AG08396 (cell line): Measurements from ENCODE around the gene TOMM70.
A peak's percentile ranks its signal among the peaks of the same experiment; 100 is the strongest.
"Not testable (repeated sequence)": the region's sequence is repeated elsewhere in the genome, so short reads cannot be mapped to it uniquely, and the experiment has no call there.

ENCODE experiments used
- DNase-seq: peaks from one replicate; pipeline ENCODE4 v3.0.0; 2012; ENCODE audit warnings: low spot score, mixed read lengths

Gene TOMM70

DNA sequence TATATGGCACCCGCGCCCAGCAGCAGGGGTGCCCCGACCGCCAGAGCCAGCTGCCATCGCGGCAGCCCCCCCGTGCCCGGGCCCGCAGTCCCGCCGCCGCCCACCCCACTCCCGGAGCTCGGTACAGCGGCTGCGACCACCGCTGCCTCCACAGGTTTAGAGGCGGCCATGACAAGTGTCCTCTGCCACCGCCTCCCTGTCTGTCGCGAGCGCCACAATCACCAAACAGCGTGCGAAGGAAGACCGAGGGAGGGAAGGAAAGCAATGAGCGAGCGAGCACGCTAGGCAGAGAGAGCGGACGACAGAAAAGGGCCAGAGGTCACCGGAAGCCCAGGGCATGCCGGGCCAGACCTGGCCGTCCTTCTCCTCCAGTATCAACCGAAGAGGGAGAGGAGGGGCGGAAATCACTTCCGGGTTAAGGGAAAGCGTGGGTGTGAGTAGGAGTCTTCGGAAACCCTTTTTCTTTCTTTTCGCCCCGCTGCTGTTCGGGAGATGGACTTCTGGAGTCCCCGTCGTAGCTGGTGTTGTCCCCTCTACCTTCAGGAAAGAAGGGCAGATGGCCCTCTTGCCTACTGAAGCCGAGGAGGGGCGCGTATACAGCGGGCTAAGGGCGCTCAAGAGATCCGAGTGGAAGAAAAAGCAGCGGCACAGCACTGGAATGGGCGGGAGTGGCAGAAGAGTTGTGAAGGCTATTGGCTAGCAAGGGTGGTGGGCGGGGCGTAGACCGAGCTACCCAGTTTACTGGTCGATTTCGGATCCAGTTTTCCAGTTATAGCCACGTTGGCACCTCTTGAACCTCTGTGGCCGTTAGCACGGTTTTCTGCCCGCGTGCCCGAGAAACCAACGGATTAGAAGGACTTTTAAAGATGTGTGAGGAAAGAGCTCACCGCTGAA lies at the start of gene TOMM70, which contains the start of gene LNP1:
TSS of gene TOMM70 (minus strand) at position 310 of the 894 bp plus-strand sequence. CDS start at position 170, 140 bp downstream.
TSS of gene LNP1 (plus strand) at position 760 of the 894 bp plus-strand sequence. CDS start 28,191 bp downstream, outside the sequence.
- DNase-seq: peak; percentile 89

DNA sequence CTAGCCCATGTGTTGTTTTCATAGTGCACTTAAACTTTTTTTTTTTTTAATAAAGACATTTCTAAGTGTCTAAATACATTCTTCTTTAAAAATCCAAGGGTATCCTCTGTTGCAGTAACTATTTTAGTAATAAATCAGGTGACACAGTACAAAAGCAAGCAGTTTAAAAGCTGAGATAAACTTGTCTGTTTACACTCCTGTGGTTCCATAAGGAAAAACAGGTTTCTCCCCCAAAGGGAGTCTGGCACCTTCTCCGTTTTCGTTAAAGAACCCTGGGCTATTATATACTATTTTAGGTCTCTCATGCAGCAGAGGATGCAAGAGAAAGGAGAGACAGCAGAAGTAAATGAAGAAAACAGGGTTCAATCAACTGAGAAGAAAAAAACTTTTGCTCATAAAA lies 48.3 kb upstream of the TOMM70 start:
- DNase-seq: no peak

DNA sequence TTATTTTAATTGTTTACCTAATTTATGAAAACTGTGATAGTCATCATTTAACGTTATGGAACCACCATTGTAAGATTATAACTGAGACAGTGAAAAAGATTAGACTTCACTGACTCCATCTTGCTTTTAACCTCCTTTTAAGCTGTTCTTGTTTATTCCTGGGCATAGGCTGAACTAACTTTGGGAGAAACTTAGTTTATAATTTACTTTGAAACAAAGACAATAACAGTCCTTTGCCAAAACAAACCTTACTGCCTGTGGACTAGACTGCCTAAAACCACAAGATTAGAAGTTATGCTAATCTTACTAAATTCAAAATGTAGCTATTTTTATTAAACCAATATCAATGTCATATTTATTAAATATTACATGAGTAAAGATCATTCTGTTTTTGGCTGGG lies 47.2 kb upstream of the TOMM70 start:
- DNase-seq: no peak

DNA sequence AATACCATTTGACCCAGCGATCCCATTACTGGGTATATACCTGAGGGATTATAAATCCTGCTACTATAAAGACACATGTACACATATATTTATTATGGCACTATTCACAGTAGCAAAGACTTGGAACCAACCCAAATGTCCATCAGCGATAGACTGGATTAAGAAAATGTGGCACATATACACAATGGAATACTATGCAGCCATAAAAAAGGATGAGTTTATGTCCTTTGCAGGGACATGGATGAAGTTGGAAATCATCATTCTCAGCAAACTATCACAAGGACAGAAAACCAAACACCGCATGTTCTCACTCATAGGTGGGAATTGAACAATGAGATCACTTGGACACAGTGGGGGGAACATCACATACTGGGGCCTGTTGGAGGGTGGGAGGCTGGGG lies 46.2 kb upstream of the TOMM70 start:
- DNase-seq: not testable (repeated sequence)

DNA sequence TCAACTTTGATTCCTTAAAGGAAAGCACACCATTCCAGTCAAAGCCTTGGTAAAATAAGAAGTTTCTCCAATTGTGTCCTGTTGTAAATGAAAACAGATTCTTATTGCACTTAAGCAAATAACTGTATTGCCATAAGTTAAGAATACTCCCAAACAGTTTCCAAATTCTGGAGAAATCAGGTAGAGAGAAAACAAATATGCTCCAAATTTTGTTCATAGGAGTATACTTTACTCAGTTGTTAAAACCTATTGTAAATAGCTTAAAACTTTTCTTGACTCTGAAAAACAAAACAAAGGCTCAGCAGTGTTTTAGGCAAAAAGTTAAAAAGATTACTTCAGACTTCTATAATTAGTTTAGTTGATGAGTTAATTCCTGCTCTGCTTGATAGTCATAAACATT lies 42.8 kb upstream of the TOMM70 start:
- no peak for DNase-seq

DNA sequence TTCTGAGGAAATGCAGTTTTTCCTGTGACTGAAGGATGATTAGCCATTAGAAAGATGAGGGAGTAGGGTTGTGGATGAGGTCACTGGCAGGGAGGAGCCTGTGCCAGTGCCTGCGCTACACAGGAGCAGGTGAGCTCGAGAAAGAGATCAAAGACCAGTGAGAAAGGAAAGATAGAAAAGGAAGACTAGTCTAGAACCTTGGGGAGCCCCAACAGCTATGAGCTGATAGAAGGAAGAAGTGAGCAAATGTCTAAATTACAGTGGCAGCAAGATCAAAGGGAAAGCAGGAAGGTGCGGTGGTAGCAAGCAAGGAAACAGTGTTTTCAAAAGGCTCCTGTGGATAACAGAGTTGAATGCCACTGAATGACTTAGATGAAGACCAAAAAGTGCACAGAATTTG lies 40.0 kb upstream of the TOMM70 start:
- DNase-seq: no peak

DNA sequence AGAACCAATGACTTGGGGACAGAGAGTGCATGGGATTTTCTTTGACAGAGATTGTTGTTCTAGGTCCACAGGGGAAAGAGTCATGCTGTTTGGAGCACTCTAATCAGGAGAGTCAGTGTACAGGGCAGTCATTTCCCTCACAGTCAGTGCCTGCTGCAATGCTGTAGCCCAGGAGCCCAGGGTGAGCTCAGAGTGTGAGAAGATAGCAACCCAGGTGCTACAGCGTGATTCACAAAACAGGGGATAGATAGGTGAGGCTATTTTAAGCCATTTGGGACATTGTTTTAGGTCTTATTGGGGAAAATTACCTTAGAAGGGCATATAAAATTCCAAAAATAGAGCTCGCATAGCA lies 37.7 kb upstream of the TOMM70 start:
- no peak for DNase-seq

DNA sequence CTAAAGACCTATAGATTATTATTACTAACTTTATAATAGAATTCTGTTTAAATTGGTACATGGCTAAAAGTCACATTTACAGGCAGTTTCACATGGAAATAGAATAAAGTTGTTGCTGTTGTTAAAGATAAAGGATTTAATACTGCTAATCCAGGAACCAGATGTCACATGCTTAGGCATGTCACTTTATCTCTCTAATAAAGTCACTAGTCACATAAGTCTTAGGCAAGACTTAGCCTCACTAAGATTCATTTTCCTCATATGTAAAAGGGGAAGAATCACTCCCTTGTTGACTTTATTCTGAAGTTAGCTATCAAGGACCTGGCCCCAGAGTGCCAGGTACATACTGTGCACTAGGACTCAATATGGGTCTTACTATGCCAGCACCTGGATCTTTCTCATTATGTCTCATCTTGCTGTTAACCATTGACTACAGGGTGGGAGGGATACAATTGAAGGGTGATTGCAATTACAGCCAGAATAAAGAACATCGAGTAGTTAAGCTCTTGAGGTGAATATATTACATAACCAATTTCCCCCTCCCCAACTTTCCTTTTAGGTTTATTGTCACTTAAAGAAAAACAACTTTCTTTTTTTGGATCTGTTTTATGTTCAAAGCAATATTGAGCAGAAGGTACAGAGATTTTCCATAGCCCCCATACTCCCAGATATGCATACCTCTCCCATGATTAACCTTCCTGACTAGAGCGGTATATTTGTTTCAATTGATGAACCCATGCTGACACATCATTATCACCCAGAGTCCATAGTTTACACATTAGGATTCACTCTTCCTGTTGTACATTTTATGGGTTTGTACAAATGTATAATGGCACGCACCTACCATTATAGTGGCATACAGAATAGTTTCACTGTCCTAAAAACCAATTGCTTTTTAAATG lies 37.1 kb upstream of the TOMM70 start:
- no peak for DNase-seq

DNA sequence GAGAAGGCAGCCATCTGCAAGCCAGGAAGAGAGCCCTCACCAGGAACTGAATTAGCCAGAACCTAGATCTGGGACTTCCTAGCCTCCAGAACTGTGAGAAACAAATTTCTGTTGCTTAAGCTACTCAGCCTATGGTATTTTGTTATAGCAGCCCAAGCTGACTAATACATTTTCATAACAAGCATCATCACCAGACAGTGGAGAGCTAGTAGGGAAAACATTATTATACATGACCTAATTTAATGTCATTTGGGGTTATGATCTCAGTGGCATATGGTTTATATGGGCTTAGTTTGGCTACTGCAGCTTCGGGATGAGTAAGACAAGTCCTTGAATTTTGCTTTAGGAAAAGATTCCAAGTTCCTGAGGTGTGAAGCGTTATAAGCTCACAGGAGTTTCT lies 36.1 kb upstream of the TOMM70 start:
- DNase-seq: no peak

DNA sequence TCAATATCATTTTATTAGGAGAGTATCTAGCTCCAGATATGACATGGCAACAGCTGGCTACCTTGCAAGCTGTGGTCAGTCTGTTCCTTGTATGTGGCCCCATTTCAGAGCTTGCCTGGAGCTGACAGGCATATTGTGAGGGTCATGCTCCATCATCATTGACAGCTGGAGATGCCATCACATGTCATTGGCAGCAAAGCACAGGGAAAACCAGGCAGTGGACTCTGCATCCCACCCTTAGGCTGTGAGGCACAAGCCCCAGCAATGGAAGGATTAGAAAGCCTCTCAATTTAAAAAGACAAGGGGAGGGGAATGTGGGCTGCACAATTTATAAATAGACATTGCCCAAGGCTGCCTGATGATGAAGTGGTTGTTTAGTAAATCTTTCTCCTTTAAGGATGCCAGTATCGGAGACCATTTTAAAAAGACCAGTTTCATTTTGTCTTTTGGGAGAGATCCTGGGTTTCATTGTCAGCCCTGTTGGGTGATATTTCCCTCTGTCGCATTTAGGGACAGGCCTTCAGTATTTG lies 28.4 kb upstream of the TOMM70 start:
- no peak for DNase-seq

DNA sequence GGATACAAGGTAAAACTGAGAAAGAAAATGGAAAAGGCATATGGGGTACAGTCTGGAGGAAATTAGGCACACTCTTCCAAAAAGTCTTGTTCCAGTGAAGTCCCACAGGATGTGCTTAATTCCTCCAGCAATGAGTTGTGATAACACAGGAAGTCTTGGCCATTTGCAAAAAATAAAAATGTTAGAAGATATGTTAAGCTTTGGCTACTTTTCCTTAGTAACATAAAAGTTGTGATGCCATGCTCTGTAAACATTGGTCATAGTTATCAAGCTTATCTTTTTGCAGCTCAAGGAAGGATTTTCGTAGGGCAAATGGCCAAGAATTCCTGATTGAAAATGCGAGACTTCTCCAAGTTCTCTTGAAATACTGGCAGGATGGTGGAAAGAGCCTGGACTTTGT lies 26.8 kb upstream of the TOMM70 start:
- no peak for DNase-seq

DNA sequence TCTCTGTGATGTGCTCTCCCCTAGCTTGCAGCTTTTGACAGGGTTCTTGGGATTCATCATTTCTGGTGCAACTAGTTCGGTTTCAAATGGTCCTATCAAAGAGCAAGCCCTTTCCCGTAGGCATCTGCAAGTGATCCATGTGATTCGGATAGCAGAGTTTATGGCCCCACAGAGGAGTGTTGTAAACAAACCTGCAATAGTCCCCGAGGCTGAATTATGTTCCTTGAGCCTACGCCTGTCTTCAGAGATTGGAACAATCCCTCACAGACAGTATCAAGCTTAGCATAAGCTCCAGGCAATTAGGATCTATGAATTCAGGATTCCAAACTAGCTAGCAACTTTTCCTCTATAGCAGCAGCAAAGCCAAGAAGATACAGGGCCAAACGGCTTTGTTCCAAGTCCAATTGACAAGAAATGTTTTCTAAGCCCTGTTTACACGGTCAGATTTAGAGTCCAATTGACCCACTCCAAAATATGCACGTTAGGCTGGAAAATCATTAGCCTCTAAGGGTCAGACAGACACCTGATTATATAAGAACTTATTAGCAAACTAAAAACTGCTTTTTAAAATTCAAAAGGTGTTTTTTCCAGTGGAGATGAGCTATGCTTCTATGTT lies 25.3 kb upstream of the TOMM70 start:
- no peak for DNase-seq

DNA sequence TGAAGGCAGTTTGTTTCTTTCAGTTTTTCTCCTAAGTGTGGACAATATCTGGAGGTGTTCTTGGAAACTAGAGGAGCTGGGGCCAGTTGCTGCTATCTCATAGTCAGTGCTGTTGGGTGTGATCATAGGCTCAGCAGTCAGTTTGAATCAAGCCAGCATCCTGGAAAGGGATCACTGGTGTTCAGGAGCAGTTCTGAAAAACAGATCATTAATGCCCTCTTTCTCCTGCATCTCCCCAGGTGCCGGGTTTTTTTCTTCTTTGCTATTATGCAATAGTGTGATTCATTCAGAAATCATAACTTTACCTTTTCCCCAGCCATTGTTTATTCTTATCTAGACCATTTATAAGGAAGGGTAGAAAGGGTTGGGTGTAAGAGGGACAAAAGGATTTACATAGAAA lies 24.4 kb upstream of the TOMM70 start:
- DNase-seq: no peak

DNA sequence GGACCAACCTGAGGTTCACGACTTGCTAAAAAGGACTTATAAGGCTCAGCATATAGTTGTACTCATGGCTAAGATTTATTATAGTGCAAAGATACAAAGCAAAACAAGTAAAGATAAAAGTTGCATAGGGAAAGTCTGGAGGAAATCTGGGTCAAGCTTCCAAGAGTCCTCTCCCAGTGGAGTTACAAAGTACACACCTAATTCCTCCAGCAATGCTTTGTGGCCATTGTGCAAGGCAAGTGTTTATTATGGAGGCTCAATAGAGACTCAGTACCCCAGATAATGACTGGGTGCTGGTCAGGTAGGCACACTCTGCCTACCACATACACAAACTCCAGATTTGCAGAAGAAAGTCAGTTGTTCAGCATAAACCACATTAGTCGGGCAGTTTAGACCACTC lies 23.4 kb upstream of the TOMM70 start:
- no peak for DNase-seq

DNA sequence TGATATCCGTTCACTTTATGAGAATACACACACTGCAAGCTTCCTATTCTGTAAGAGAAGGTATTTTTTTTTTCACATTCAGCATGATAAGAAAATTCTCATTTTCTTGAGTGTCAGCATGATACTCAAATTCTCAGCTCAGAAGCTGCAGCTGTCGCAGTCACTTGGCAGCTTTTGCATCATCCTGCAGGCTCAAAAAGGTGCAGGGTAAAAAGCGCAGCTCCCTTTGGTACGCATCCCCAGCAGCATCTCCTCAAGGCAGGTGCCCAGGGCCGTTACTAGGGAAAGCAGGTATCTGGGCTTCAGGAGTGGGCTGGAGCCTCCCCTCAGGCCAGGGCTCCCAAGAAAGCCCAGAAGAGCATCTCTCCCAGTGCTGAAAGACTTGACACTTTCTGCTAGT lies 22.7 kb upstream of the TOMM70 start:
- DNase-seq: no peak

DNA sequence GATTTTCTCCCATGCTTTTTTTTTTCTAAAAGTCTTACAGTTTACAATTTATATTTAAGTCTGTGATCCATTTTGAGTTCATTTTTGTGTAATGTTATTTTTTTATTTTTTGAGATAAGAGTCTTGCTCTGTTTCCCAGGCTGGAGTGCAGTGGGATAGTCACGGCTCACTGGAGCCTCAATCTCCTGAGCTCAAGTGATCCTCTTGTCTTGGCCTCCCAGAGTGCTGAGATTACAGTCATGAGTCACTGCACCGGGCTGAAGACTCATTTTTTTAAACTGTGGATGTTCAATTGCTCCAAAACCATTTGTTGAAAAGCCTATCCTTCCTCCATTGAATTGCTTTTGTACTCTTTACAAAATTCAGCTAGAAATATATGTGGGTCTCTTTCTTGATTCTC lies 20.0 kb upstream of the TOMM70 start:
- DNase-seq: no peak

DNA sequence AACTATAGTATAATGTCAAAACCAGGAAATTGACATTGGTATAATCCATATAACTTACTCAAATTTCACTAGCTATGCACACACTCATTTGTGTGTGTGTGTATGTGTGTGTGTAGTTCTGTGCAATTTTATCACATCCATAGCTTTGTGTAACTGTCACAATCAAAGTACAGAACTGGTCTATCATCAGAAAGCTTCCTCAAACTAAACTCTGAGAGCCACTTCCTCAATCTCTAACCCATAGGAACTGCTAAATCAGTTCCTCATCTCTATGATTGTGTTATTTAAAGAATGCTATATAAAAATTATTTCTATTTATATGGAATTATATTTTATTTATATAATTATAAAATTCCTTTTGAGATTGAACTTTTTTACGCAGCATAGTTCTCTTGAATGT lies 18.5 kb upstream of the TOMM70 start:
- DNase-seq: no peak

DNA sequence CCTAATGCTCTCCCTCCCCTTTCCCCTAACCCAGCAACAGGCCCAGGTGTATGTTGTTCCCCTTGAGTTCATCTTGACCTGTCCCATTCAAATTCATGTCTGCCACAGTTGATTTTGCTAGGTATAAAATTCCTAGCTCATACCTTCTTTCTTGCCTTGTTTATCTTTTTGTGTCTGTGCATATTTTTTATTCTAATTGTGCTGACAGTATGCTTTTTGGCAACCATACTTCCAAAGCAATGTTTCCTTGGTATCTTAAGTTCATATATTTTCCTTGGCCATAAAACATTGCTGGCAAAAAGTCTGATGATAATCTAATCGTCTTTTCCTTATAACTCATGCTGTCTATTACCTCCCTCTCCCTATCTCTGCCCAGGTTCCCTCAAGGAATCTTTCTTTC lies 16.0 kb upstream of the TOMM70 start:
- DNase-seq: no peak

DNA sequence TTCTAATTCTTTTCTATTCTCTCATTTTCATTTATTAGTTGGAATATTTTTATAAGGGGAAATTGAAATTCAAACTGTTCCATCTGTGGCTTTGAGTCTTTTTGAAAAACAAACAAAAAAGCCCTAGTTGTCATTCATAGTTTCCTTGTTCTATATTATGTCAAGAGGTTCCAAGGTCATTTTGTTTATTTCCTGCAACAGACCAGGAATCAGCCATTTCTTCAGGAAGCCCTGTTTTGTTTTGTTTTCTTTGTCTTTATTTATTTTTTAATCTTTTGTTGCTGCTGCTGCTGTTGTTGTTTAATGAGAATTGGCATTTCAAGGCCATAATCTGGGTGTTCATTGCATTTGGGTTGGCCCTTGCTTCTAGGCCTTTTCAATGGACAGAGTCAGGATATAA lies 15.3 kb upstream of the TOMM70 start:
- DNase-seq: no peak

DNA sequence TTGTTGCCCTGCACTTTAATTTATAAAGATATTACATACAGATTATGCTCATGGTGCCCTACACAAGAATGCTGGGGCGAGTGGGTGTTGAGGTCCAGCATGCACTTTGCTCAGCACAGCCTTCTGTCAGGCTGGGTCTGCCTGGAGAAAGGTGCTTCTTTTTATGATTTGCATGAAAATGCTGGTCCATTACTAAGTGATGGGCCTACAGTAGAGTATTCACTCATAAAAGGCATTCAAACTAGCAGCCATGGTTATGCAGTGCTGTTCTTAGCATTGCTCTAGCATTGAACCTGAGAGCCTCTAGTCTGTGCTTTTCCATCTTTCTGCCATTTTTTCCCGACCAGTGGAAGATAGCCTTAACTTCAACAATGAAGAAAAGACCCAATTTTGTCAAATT lies 12.7 kb upstream of the TOMM70 start:
- no peak for DNase-seq

DNA sequence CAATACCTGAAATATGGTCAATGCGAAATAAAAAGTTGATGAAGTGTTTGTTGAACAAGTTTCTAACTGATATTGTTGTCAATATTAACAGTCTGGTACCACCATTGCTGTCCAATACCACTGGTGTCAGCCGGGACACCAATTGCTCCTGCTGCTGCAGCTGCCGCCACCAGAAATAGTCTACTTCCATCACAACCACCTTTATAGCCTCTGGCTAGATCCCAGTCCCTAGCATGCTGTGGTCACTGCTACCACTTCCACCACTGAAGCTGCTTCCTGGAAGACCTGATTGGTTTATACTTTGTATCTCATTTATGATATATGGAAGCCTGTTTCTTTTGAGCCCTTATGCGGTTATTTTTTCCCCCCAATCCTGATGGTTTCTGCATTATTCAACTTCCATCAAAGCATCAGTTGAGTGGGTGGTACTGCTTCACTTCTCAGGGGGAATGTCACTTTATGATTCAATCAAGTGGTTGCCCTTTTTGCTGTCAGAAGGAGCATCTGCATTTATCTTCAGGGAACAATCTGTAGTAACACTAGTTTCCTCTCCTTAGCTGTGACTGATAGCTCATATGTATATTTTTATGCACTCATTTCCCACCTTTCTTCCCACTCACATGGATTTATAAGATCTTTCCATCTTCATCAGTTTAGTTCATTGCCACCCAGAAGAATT lies 12.2 kb upstream of the TOMM70 start:
- DNase-seq: no peak
